Middle frontal gyrus (tissue), 1 donor: ENCODE measurements around the gene ZNF618.
A peak's percentile ranks its signal among the peaks of the same experiment; 100 is the strongest.

Experiments used
- DNase-seq: peaks from one replicate; pipeline ENCODE4 v3.0.0-alpha.2; 2015; ENCODE audit warnings: low spot score; ENCODE audit errors: extremely low spot score

ZNF618 gene

GRCh38 chr9:113999256-114000062 lies 123.3 kb downstream of the ZNF618 start:
- DNase-seq = peak; percentile 5

- DNase-seq = no peak
Measured at GRCh38 chr9:114000063-114000454, 124.0 kb downstream of the ZNF618 start.

GRCh38 chr9:114000671-114001409 lies 124.7 kb downstream of the ZNF618 start:
- DNase-seq = no peak

GRCh38 chr9:114001410-114001685 lies 125.2 kb downstream of the ZNF618 start:
- DNase-seq = no peak

- no peak for DNase-seq
Measured at GRCh38 chr9:114001794-114002261, 125.7 kb downstream of the ZNF618 start.

GRCh38 chr9:114002271-114002985 lies 126.3 kb downstream of the ZNF618 start:
- no peak for DNase-seq

- DNase-seq = no peak
Measured at GRCh38 chr9:114002986-114003350, 126.9 kb downstream of the ZNF618 start.

GRCh38 chr9:114003351-114003750 lies 127.2 kb downstream of the ZNF618 start:
- DNase-seq = no peak

- no peak for DNase-seq
Measured at GRCh38 chr9:114003758-114004157, 127.6 kb downstream of the ZNF618 start.

GRCh38 chr9:114004221-114004716 lies 128.2 kb downstream of the ZNF618 start:
- peak; percentile 8 for DNase-seq

GRCh38 chr9:114005371-114006154 lies 129.5 kb downstream of the ZNF618 start:
- no peak for DNase-seq

- no peak for DNase-seq
Measured at GRCh38 chr9:114006155-114006550, 130.0 kb downstream of the ZNF618 start.

- no peak for DNase-seq
Measured at GRCh38 chr9:114006931-114007691, 131.0 kb downstream of the ZNF618 start.

- DNase-seq = no peak
Measured at GRCh38 chr9:114007991-114008666, 132.0 kb downstream of the ZNF618 start.

GRCh38 chr9:114008667-114009410 lies 132.7 kb downstream of the ZNF618 start:
- DNase-seq = no peak

GRCh38 chr9:114011313-114011712 lies 135.2 kb downstream of the ZNF618 start:
- no peak for DNase-seq

GRCh38 chr9:114012126-114012525 lies 136.0 kb downstream of the ZNF618 start:
- no peak for DNase-seq

GRCh38 chr9:114014044-114014443 lies 137.9 kb downstream of the ZNF618 start:
- DNase-seq = no peak

- no peak for DNase-seq
Measured at GRCh38 chr9:114015607-114016006, 139.5 kb downstream of the ZNF618 start.
